Activated T-helper 2 cell treated with anti-CD3 and anti-CD28 coated beads, Interferon-gamma antibody, Interleukin-2, Interleukin-4, amounts not matched to agents 10 μg/mL and 5 μg/mL and 100 μg/mL, durations not matched to agents 14 hours and 24 hours and 36 hours (primary cell): ENCODE results near the gene DSCAML1. TPM values are rescaled to one million over a fixed set of nuclear protein-coding genes. Genes with fewer than 3 reads are reported as not detected.

Experiments
- DNase-seq: peaks from one replicate; pipeline ENCODE4 v3.0.0; 2021; ENCODE audit warnings: low spot score
- H3K27ac Mint-ChIP-seq: one replicate; pipeline ENCODE4 v1.8.0; 2021; ENCODE audit warnings: mixed read lengths
- H3K27me3 Mint-ChIP-seq: one replicate; pipeline ENCODE4 v1.8.0; 2021; ENCODE audit warnings: low read depth, mixed read lengths
- H3K36me3 Mint-ChIP-seq: one replicate; pipeline ENCODE4 v1.8.0; 2021; ENCODE audit warnings: low read depth, mixed read lengths
- H3K4me1 Mint-ChIP-seq: one replicate; pipeline ENCODE4 v1.8.0; 2021; ENCODE audit warnings: low read depth, mixed read lengths
- H3K4me3 Mint-ChIP-seq: one replicate; pipeline ENCODE4 v1.8.0; 2021; ENCODE audit warnings: low read depth, mild to moderate bottlenecking, moderate library complexity, mixed read lengths
- H3K9me3 Mint-ChIP-seq: one replicate; pipeline ENCODE4 v1.8.0; 2021; ENCODE audit warnings: mixed read lengths
- intact Hi-C: fragments of 100-400 bp; cut with micrococcal nuclease; formaldehyde crosslinking; loops from one replicate; pipeline ENCODE4 v1.15.1; 2023
- total RNA-seq: library from RNA; stranded (reverse); gene quantifications from 2 replicates; pipeline ENCODE4 v1.2.3, GENCODE V29; 2022

DSCAML1 gene
- total RNA-seq, 1 donor from 2014 or later, result not detected

DNA sequence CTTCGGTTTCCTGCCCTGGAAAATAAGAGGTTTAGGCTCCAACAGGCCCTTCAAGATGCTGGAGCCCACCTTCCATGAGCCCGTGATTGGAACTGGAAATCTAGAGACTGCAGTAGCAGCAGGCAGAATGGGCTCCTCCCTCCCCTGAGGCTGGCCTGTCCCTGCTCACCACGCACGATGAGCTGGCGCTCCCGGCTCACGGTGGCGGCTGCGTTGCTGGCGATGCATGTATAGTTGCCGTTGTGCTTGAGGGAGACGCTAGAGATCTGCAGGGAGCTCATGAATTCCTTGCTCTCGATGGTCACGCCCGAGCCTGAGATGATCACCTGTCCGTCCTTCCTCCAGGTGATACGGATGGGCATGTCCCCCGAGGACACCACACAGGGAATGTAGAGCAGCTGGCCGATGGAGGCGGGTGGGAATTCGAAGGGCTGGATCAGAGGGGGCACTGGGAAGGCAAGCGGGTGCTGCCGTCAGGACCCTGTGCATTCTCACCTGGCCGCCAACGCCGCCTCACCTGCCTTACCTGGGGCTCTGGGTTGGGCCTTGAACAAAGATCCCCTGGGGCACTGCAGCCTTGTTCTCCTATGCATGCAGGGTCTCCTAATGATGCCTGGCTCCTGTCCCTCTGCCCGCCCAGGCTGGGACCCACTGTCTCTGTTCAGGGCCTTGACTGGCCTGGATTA is 291.6 kb downstream of the DSCAML1 start:
- no peaks in the 10 kb centered on the region for H3K27me3 Mint-ChIP-seq
- H3K9me3 Mint-ChIP-seq, result no peaks in the 10 kb centered on the region
- no peaks in the 10 kb centered on the region for H3K4me1 Mint-ChIP-seq
- intact Hi-C loops, result no loop called here
- no peak overlapping the region for H3K4me3 Mint-ChIP-seq
- H3K36me3 Mint-ChIP-seq, result no peaks in the 10 kb centered on the region
- DNase-seq, result no peak
- H3K27ac Mint-ChIP-seq, result no peak overlapping the region

DNA sequence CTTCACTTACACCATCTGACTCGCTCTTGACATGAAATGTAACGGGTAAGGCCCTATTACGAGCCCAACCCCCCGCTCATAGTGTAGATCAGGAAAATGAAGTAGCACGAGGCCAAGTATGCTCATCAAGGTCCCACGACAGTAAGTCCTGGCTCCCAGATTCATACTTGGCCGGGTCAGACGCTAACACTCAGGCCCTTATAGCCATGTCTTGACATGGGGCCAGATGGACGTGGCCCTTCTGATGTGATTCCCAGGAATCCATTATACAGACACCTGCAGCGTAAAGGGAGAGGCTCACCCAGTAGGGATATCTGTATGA is 294.3 kb downstream of the DSCAML1 start:
- no peak overlapping the region for H3K27ac Mint-ChIP-seq
- no peaks in the 10 kb centered on the region for H3K36me3 Mint-ChIP-seq
- no peak for DNase-seq
- H3K4me3 Mint-ChIP-seq, result no peak overlapping the region
- H3K9me3 Mint-ChIP-seq, result no peaks in the 10 kb centered on the region
- intact Hi-C loops, result no loop called here
- H3K27me3 Mint-ChIP-seq, result no peaks in the 10 kb centered on the region
- H3K4me1 Mint-ChIP-seq, result no peaks in the 10 kb centered on the region

DNA sequence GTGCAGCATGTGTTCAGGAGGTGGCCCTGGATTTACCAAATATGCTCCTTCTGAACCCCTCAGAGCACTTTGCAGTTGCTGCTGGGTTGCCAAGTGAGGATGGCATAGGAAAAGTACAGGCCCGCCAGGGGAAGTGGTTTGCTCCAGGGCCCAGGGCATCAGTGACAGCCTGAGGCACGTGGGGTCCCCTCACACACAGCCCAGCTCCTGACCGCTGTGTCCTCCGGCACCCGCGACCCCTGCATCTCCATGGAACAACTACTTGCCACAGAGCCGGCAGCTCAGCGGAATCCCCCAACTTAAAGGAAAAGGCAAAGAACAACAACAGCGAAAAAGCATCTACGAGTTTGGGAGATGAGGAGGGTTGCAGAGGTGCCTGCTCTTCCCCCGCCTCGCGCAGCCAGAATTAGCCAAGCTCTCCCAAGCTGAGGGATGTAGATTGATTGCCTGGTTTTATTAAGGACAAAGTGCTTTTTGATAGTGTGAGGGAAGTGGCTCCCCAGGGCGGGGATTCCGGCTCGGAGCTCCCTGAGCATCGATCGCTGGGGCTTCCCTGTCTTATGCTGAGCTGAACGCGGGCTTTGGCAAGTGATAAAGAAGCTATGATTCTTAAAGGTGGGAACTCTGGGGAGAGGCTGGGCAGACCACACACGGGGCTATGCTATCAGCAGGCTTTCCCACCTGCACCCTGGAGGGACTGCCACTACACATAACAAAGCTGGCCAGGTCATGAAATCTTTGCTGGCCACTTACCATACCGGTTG is 294.8 kb downstream of the DSCAML1 start:
- Mint-ChIP-seq H3K36me3 (no peaks in the 10 kb centered on the region), H3K27me3 (no peaks in the 10 kb centered on the region), H3K9me3 (no peaks in the 10 kb centered on the region), H3K27ac (no peak overlapping the region), H3K4me1 (no peaks in the 10 kb centered on the region), H3K4me3 (no peak overlapping the region)
- intact Hi-C loops, result no loop called here
- DNase-seq, result no peak

DNA sequence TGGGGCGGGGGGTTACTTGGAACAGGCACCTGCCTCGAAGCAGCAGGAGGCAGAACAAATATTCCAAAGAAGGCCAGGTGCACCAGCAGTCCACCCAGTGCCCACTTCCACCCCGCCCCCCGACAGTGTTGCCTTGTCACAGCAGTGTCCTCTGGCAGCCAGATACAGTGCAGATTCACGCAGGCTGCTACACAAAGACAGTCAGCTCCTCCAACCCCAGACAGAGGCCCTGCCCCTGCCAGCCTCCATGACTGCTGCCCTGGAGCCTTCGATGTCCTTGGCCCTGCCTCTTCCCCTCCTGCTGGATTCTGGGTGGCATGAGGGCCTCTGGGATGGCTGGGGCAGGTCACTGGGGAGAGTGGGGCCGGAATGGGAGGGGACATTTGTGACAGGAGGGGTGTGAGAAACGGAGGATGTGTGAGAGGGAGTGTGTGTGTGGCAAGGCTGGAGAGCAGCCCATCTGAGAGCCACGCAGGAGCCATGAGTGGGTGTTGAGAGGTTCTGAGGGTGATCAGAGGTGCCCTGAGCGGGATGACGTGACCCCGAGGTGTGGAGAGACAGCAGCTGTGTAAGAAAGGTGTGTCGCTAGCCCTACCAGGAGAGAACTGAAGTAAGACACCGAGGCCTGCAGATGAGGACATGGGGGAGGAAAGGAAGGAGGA is 295.6 kb downstream of the DSCAML1 start:
- Mint-ChIP-seq H3K27me3 (no peaks in the 10 kb centered on the region), H3K9me3 (no peaks in the 10 kb centered on the region), H3K36me3 (no peaks in the 10 kb centered on the region), H3K27ac (no peak overlapping the region), H3K4me1 (no peaks in the 10 kb centered on the region), H3K4me3 (no peak overlapping the region)
- no peak for DNase-seq
- intact Hi-C loops, result no loop called here

DNA sequence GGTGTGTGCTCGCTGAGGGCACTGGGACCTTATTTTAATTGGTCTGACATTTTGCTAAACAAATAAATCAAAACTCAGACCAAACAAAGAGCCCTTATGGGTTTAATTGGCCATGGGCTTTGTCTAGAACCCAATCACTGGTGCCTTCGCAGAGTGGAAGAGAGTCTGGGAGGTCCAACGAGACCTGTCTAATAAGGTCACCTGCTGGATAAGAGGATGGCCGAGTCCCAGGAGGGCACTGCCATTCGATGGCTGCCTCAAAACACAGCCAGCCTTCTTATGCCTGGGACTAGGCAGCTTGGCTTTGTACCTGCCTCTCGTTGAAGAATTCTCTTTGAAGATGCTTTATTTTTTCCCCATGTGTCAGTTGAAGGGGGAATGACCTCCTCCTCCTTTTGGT is 298.2 kb downstream of the DSCAML1 start:
- no peak overlapping the region for H3K27ac Mint-ChIP-seq
- H3K4me3 Mint-ChIP-seq, result no peak overlapping the region
- no peaks in the 10 kb centered on the region for H3K27me3 Mint-ChIP-seq
- no peaks in the 10 kb centered on the region for H3K9me3 Mint-ChIP-seq
- intact Hi-C loops, result no loop called here
- no peak for DNase-seq
- H3K36me3 Mint-ChIP-seq, result no peaks in the 10 kb centered on the region
- no peaks in the 10 kb centered on the region for H3K4me1 Mint-ChIP-seq

DNA sequence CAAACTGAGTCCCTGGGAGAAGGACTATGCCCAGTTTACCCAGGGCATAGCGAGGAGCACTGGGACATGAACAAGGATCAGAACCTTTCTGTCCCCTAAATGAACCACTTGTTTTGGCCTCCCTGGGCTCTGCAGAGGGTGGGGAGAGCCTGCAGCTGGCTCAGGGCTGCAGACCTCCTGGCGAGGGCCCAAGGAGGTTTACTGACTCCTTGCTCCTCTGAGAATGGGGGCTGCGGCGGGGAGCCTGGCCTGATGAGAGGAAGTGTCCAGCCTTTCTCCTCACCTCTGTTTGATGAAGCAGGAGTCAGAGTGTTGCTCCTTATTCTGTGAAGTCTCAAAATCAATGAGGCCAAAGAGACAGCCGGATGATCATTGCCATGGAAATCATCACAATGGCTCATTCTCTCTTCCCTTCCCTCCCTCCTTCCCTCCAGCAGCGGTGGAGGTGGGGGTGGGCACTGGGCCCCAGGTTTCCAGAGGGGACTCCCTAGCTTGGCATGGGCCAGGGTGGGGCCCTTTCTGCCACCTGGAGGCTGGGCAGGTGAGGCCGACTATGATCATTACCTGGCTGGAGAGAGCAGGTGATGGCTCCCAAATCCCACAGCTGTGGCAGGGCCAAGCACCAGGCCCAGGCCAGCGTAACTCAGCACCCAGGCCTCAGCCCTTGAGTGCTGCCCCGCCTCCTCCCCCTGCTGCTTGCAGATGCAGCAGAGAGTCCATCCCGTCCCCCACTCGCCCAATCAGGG is 299.6 kb downstream of the DSCAML1 start:
- Mint-ChIP-seq H3K4me3 (no peak overlapping the region), H3K27ac (no peak overlapping the region), H3K4me1 (no peaks in the 10 kb centered on the region), H3K9me3 (no peaks in the 10 kb centered on the region), H3K36me3 (no peaks in the 10 kb centered on the region), H3K27me3 (no peaks in the 10 kb centered on the region)
- DNase-seq, result no peak
- intact Hi-C loops, result no loop called here

DNA sequence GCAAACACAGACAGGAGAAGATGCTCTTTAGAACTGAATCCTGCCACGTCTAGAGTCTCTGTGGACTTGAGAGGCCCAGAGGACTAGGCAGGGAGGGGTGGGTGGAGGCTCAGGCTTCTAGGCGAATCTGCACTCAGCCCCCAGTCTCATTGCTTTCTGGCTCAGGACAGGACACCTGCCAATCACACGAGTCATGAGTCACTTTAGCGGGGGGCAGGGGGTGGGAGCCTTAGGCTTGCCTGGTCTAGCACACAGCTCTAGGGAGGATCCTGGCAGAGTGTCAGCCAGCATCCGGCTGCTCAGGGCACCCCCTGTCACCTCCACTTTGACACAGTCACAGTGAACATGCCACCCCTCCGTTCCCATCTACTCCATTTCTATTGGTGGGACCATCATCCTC is 301.7 kb downstream of the DSCAML1 start:
- intact Hi-C loops, result no loop called here
- no peaks in the 10 kb centered on the region for H3K9me3 Mint-ChIP-seq
- H3K27me3 Mint-ChIP-seq, result peaks cover 4% of the 10 kb centered on the region
- no peak for DNase-seq
- H3K27ac Mint-ChIP-seq, result no peak overlapping the region
- no peaks in the 10 kb centered on the region for H3K36me3 Mint-ChIP-seq
- H3K4me3 Mint-ChIP-seq, result no peak overlapping the region
- no peaks in the 10 kb centered on the region for H3K4me1 Mint-ChIP-seq

DNA sequence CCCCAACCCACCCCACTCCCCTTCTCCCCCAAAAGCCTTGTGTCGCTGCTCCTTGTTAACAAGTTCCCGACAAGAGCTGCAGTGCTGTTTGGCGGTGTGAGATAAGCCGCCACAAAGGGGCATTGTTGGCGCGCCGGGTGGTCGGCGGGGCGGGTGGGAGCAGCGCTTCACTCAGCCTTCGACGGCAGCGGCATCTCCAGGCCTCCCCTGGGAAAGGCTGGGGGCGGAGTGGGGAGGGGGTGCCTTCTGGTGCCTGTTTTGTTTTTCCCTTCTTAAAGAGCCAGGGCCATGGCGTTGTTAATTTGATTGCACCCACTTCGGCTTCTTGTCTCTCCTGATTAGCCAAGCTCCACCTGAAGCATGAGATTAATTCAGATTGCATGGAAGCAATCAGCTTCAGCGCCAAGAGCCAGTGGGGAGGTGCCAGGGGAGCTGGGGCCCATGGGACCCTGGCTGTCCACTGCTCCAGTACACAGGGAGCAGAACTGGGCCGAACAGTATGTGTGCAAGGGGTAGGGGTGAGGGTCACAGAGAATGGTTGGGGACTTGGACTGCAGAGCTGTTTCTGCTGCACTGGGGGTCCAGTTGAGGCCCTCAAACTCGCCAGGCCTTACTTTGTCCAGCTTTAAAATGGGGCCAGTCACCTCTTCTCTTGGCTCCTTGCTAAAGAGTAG is 304.3 kb downstream of the DSCAML1 start:
- Mint-ChIP-seq H3K4me1 (no peaks in the 10 kb centered on the region), H3K4me3 (no peak overlapping the region), H3K36me3 (no peaks in the 10 kb centered on the region), H3K9me3 (no peaks in the 10 kb centered on the region), H3K27ac (no peak overlapping the region), H3K27me3 (peaks cover 7% of the 10 kb centered on the region)
- intact Hi-C loops, result no loop called here
- DNase-seq, result no peak

DNA sequence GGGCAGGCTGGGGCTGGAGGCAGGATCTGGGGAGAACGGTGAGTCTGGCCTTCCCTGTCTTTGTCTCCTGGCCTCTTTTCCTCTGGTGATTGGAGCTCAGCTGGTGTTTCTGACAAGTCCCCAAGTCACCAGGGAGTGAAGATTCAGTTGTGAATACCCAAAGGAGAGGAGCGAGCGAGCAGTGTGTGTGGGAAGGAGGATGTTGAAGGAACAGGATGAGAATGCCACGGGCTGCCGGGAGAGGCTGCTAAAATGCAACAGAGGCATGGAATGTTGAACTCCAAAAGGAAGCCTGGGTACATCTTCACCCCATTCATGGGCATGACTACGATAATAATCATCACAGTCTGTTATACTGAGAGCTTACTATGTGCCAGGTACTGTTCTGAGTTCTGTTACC is 306.1 kb downstream of the DSCAML1 start:
- H3K27me3 Mint-ChIP-seq, result peaks cover 7% of the 10 kb centered on the region
- intact Hi-C loops, result no loop called here
- no peak overlapping the region for H3K27ac Mint-ChIP-seq
- H3K4me1 Mint-ChIP-seq, result no peaks in the 10 kb centered on the region
- no peak for DNase-seq
- H3K9me3 Mint-ChIP-seq, result no peaks in the 10 kb centered on the region
- H3K36me3 Mint-ChIP-seq, result no peaks in the 10 kb centered on the region
- no peak overlapping the region for H3K4me3 Mint-ChIP-seq

DNA sequence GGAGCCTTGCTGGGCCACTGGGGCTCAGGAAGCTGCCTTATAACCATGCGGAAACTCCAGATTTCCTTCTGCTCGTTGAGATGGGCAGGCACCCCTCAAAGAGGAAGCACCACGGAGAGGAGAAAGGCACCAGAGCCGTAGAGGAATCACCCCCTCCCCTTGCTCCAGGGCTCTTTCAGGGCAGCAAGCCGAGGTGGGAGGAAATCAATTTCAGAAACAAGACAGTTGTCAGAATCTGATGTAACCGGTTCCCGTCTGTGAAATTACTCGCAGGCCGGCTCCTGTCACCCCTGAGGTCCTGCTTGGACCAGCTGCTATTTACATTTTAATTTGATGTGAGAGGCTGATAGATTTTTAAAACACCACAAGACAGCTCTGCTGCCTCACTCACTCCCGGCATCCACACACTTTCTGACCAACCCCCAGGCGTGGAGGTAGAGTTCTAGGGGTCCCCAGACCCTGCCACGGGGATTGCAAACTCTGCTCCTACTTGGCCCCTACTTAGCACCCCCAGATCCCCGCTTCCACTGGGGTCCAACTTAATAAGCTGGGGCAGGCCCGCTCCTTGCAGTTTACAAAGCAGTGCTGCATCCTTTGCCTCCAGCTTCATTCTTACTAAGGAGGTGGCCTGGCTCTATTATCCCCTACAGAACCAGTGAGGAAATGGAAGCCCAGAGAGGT is 306.9 kb downstream of the DSCAML1 start:
- Mint-ChIP-seq H3K27me3 (peaks cover 7% of the 10 kb centered on the region), H3K36me3 (no peaks in the 10 kb centered on the region), H3K4me1 (no peaks in the 10 kb centered on the region), H3K4me3 (no peak overlapping the region), H3K27ac (no peak overlapping the region), H3K9me3 (no peaks in the 10 kb centered on the region)
- intact Hi-C loops, result no loop called here
- no peak for DNase-seq

DNA sequence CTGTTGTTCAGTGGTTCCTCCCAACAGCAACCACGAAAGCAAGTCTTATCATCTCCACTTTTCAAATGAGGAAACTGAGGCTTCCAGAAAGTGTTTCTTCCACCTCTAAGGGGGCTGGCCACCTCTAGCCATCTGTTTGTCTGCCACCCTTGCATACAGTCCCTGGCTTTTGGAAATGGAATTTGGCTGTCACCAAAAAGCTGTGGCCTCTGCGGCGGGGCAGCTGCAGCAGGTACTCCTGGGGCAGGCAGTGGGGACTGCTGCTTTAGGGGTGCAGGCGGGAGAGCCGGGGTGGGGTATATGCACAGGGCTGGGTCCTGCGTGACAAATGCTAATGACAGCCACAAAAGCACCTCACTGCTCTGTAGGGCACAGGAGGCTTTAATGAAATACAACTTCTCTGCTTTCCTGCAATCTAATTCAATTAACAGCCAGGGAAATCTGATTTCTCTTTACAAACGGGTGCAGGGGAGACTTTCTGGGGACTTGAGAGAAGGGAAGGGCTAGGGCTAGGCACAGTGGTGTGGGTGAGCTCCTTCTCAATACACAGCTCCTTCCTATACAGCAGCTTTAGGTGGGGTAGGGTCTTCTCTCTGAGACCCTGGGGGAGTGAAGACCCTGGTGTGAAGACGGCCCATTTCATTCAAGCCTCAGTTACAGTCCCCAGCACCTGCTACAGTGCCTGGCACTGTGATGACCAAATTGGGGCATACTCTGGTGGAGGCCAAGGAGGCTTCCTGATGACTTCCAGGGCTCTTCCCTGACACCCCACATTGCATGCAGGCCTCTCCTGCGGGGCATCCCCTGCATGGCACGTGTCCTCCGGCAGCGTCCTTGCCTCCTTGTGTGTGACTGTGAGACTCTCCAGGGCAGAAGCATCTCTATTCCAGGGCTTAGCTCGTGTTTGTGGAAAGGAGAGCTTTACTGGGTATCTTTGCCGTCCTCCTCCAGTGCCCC is 307.7 kb downstream of the DSCAML1 start:
- no peak overlapping the region for H3K27ac Mint-ChIP-seq
- peaks cover 7% of the 10 kb centered on the region for H3K27me3 Mint-ChIP-seq
- H3K9me3 Mint-ChIP-seq, result no peaks in the 10 kb centered on the region
- H3K36me3 Mint-ChIP-seq, result no peaks in the 10 kb centered on the region
- no peak for DNase-seq
- intact Hi-C loops, result no loop called here
- H3K4me1 Mint-ChIP-seq, result no peaks in the 10 kb centered on the region
- no peak overlapping the region for H3K4me3 Mint-ChIP-seq
